Adrenal gland (tissue), 5 donors: ENCODE measurements around the gene NTSR2.

Source experiments
- CTCF ChIP-seq, 6 experiments: fragments of 450-650 bp in 4 of 6; fragments of 200-600 bp in 2 of 6; sonication (generic) in 1 of 6; IDR thresholded peaks; 1 replicate in 5 of 6; 2 replicates in 1 of 6; pipeline versions ENCODE4 v1.5.1 to v1.8.0; 2016 to 2021; ENCODE audit warnings: antibody characterized with exemption in 6 of 6, mild to moderate bottlenecking in 2 of 6, moderate library complexity in 1 of 6
- POLR2A ChIP-seq, 2 donors: fragments of 450-650 bp; IDR thresholded peaks; one replicate each; pipeline ENCODE4 v1.6.1; 2017; ENCODE audit warnings: antibody characterized with exemption in 2 of 2, mild to moderate bottlenecking in 2 of 2, moderate library complexity in 1 of 2
- donor health status: DM: no; HTN: no; CAD: no.

GRCh38 chr2:11647834-11648600 is 22.0 kb downstream of the NTSR2 start:
- TF ChIP-seq CTCF (IDR thresholded peaks at IDR 0.05) (no peak), POLR2A (IDR thresholded peaks at IDR 0.05) (no peak)
